T-helper 9 cell (primary cell): ENCODE results near the gene RIC1.
"Not testable (repeated sequence)": the region's sequence is repeated elsewhere in the genome, so short reads cannot be mapped to it uniquely, and the experiment has no call there.

Experiments
- DNase-seq: peaks from one replicate; pipeline ENCODE4 v3.0.0-alpha.2; 2020

The RIC1 gene

GRCh38 chr9:5791870-5792269 is 163.0 kb downstream of the RIC1 start:
- DNase-seq, result no peak

GRCh38 chr9:5793812-5794211 is 164.9 kb downstream of the RIC1 start:
- DNase-seq, result no peak

- no peak for DNase-seq
Measured at GRCh38 chr9:5796298-5796697, 167.4 kb downstream of the RIC1 start.

GRCh38 chr9:5798581-5798980 is 169.7 kb downstream of the RIC1 start:
- DNase-seq, result no peak

GRCh38 chr9:5799314-5799713 is 170.4 kb downstream of the RIC1 start:
- DNase-seq, result no peak

GRCh38 chr9:5800378-5800777 is 171.5 kb downstream of the RIC1 start:
- DNase-seq, result not testable (repeated sequence)

GRCh38 chr9:5800969-5801738 is 172.2 kb downstream of the RIC1 start:
- DNase-seq, result no peak

GRCh38 chr9:5801739-5802113 is 172.8 kb downstream of the RIC1 start:
- no peak for DNase-seq

GRCh38 chr9:5805478-5805877 is 176.6 kb downstream of the RIC1 start:
- no peak for DNase-seq

GRCh38 chr9:5811751-5812150 is 182.8 kb downstream of the RIC1 start:
- DNase-seq, result no peak

GRCh38 chr9:5813824-5814223 is 184.9 kb downstream of the RIC1 start:
- DNase-seq, result no peak

GRCh38 chr9:5815461-5815860 is 186.6 kb downstream of the RIC1 start:
- no peak for DNase-seq

- no peak for DNase-seq
Measured at GRCh38 chr9:5817862-5818261, 189.0 kb downstream of the RIC1 start.

GRCh38 chr9:5818424-5819142 is 189.7 kb downstream of the RIC1 start:
- DNase-seq, result no peak

- no peak for DNase-seq
Measured at GRCh38 chr9:5819174-5819573, 190.3 kb downstream of the RIC1 start.

GRCh38 chr9:5820425-5820824 is 191.5 kb downstream of the RIC1 start:
- no peak for DNase-seq

- DNase-seq, result no peak
Measured at GRCh38 chr9:5825223-5825622, 196.3 kb downstream of the RIC1 start.
